ENCODE measurements around the gene CDC42BPA.
"Not testable (repeated sequence)": the region's sequence is repeated elsewhere in the genome, so short reads cannot be mapped to it uniquely, and the experiment has no call there.

The CDC42BPA gene

GRCh38 chr1:227297073-227297793 lies 21.1 kb downstream of the CDC42BPA start:
- WGBS, 2 experiments: 88 to 96% methylated on average over 4 of the region's 4 CpGs
- Histone ChIP-seq H3K27me3 (ENCODE audit: control insufficient read depth, insufficient read depth, low read length, poor library complexity, severe bottlenecking) (no peaks in the 10 kb centered on the region), H3K36me3 (ENCODE audit: control insufficient read depth, insufficient read depth, low read length) (no peaks in the 10 kb centered on the region), H3K4me1 (ENCODE audit: control insufficient read depth, insufficient read depth, low read length) (no peaks in the 10 kb centered on the region), H3K9me3 (ENCODE audit: control insufficient read depth, low read length) (no peaks in the 10 kb centered on the region), H3K4me3 (ENCODE audit: insufficient read depth, low read depth, low read length) (no peak overlapping the region), H3K27ac (ENCODE audit: insufficient read depth, low read depth, low read length, poor library complexity, severe bottlenecking) (no peak overlapping the region)

- no peak overlapping the region for H3K4me3 ChIP-seq (ENCODE audit: insufficient read depth, low read depth, low read length)
- no peak overlapping the region for H3K27ac ChIP-seq (ENCODE audit: insufficient read depth, low read depth, low read length, poor library complexity, severe bottlenecking)
- H3K9me3 ChIP-seq (ENCODE audit: control insufficient read depth, low read length): no peaks in the 10 kb centered on the region
- no peaks in the 10 kb centered on the region for H3K4me1 ChIP-seq (ENCODE audit: control insufficient read depth, insufficient read depth, low read length)
- no peaks in the 10 kb centered on the region for H3K36me3 ChIP-seq (ENCODE audit: control insufficient read depth, insufficient read depth, low read length)
- no peaks in the 10 kb centered on the region for H3K27me3 ChIP-seq (ENCODE audit: control insufficient read depth, insufficient read depth, low read length, poor library complexity, severe bottlenecking)
- 90 to 91% methylated on average over 3 of the region's 3 CpGs for WGBS, 2 experiments
Observed at GRCh38 chr1:227295609-227296008, 22.7 kb downstream of the CDC42BPA start.

- peaks cover 2% of the 10 kb centered on the region for H3K9me3 ChIP-seq (ENCODE audit: control insufficient read depth, low read length)
- peaks cover 3% of the 10 kb centered on the region for H3K36me3 ChIP-seq (ENCODE audit: control insufficient read depth, insufficient read depth, low read length)
- no peaks in the 10 kb centered on the region for H3K4me1 ChIP-seq (ENCODE audit: control insufficient read depth, insufficient read depth, low read length)
- H3K27ac ChIP-seq (ENCODE audit: insufficient read depth, low read depth, low read length, poor library complexity, severe bottlenecking): no peak overlapping the region
- 95 to 97% methylated on average over 2 of the region's 2 CpGs for WGBS, 2 experiments
- no peaks in the 10 kb centered on the region for H3K27me3 ChIP-seq (ENCODE audit: control insufficient read depth, insufficient read depth, low read length, poor library complexity, severe bottlenecking)
- H3K4me3 ChIP-seq (ENCODE audit: insufficient read depth, low read depth, low read length): no peak overlapping the region
Observed at GRCh38 chr1:227285745-227286144, 32.5 kb downstream of the CDC42BPA start.

GRCh38 chr1:227281371-227281770 lies 36.9 kb downstream of the CDC42BPA start:
- Histone ChIP-seq H3K27me3 (ENCODE audit: control insufficient read depth, insufficient read depth, low read length, poor library complexity, severe bottlenecking) (no peaks in the 10 kb centered on the region), H3K27ac (ENCODE audit: insufficient read depth, low read depth, low read length, poor library complexity, severe bottlenecking) (no peak overlapping the region), H3K9me3 (ENCODE audit: control insufficient read depth, low read length) (peaks cover 2% of the 10 kb centered on the region), H3K36me3 (ENCODE audit: control insufficient read depth, insufficient read depth, low read length) (no peaks in the 10 kb centered on the region), H3K4me1 (ENCODE audit: control insufficient read depth, insufficient read depth, low read length) (no peaks in the 10 kb centered on the region), H3K4me3 (ENCODE audit: insufficient read depth, low read depth, low read length) (no peak overlapping the region)
- WGBS, 2 experiments: 93 to 95% methylated on average over 1 of the region's 1 CpG

- WGBS, 2 experiments: 88 to 98% methylated on average over 1 of the region's 1 CpG
Observed at GRCh38 chr1:227280836-227281235, 37.5 kb downstream of the CDC42BPA start.

GRCh38 chr1:227276156-227276693 lies 42.1 kb downstream of the CDC42BPA start:
- not testable (repeated sequence) for H3K9me3 ChIP-seq (ENCODE audit: control insufficient read depth, low read length); H3K4me3 ChIP-seq (ENCODE audit: insufficient read depth, low read depth, low read length)
- 96 to 97% methylated on average over 44 of the region's 44 CpGs for WGBS, 2 experiments

More at GRCh38 chr1:227280836-227281235, 37.5 kb downstream of the CDC42BPA start:
- Histone ChIP-seq H3K4me3 (ENCODE audit: insufficient read depth, low read depth, low read length) (no peak overlapping the region), H3K27ac (ENCODE audit: insufficient read depth, low read depth, low read length, poor library complexity, severe bottlenecking) (no peak overlapping the region), H3K27me3 (ENCODE audit: control insufficient read depth, insufficient read depth, low read length, poor library complexity, severe bottlenecking) (no peaks in the 10 kb centered on the region), H3K36me3 (ENCODE audit: control insufficient read depth, insufficient read depth, low read length) (no peaks in the 10 kb centered on the region), H3K4me1 (ENCODE audit: control insufficient read depth, insufficient read depth, low read length) (no peaks in the 10 kb centered on the region), H3K9me3 (ENCODE audit: control insufficient read depth, low read length) (peaks cover 2% of the 10 kb centered on the region)

GRCh38 chr1:227273557-227273956 lies 44.7 kb downstream of the CDC42BPA start:
- Histone ChIP-seq H3K36me3 (ENCODE audit: control insufficient read depth, insufficient read depth, low read length) (no peaks in the 10 kb centered on the region), H3K9me3 (ENCODE audit: control insufficient read depth, low read length) (no peaks in the 10 kb centered on the region), H3K27me3 (ENCODE audit: control insufficient read depth, insufficient read depth, low read length, poor library complexity, severe bottlenecking) (no peaks in the 10 kb centered on the region), H3K27ac (ENCODE audit: insufficient read depth, low read depth, low read length, poor library complexity, severe bottlenecking) (no peak overlapping the region), H3K4me1 (ENCODE audit: control insufficient read depth, insufficient read depth, low read length) (no peaks in the 10 kb centered on the region), H3K4me3 (ENCODE audit: insufficient read depth, low read depth, low read length) (no peak overlapping the region)
- 45% methylated on average over 2 of the region's 2 CpGs; no CpG with 5 or more reads in 1 of the 2 experiments for WGBS, 2 experiments

More at GRCh38 chr1:227276156-227276693, 42.1 kb downstream of the CDC42BPA start:
- H3K4me1 ChIP-seq (ENCODE audit: control insufficient read depth, insufficient read depth, low read length); H3K36me3 ChIP-seq (ENCODE audit: control insufficient read depth, insufficient read depth, low read length); H3K27ac ChIP-seq (ENCODE audit: insufficient read depth, low read depth, low read length, poor library complexity, severe bottlenecking); H3K27me3 ChIP-seq (ENCODE audit: control insufficient read depth, insufficient read depth, low read length, poor library complexity, severe bottlenecking): not testable (repeated sequence)

GRCh38 chr1:227272428-227272827 lies 45.9 kb downstream of the CDC42BPA start:
- no peaks in the 10 kb centered on the region for H3K27me3 ChIP-seq (ENCODE audit: control insufficient read depth, insufficient read depth, low read length, poor library complexity, severe bottlenecking)
- no peak overlapping the region for H3K4me3 ChIP-seq (ENCODE audit: insufficient read depth, low read depth, low read length)
- no peaks in the 10 kb centered on the region for H3K4me1 ChIP-seq (ENCODE audit: control insufficient read depth, insufficient read depth, low read length)
- H3K36me3 ChIP-seq (ENCODE audit: control insufficient read depth, insufficient read depth, low read length): no peaks in the 10 kb centered on the region
- no peak overlapping the region for H3K27ac ChIP-seq (ENCODE audit: insufficient read depth, low read depth, low read length, poor library complexity, severe bottlenecking)
- no peaks in the 10 kb centered on the region for H3K9me3 ChIP-seq (ENCODE audit: control insufficient read depth, low read length)

GRCh38 chr1:227270554-227270953 lies 47.7 kb downstream of the CDC42BPA start:
- H3K36me3 ChIP-seq (ENCODE audit: control insufficient read depth, insufficient read depth, low read length): no peaks in the 10 kb centered on the region
- no peak overlapping the region for H3K27ac ChIP-seq (ENCODE audit: insufficient read depth, low read depth, low read length, poor library complexity, severe bottlenecking)
- H3K9me3 ChIP-seq (ENCODE audit: control insufficient read depth, low read length): no peaks in the 10 kb centered on the region
- H3K27me3 ChIP-seq (ENCODE audit: control insufficient read depth, insufficient read depth, low read length, poor library complexity, severe bottlenecking): no peaks in the 10 kb centered on the region
- H3K4me3 ChIP-seq (ENCODE audit: insufficient read depth, low read depth, low read length): no peak overlapping the region
- H3K4me1 ChIP-seq (ENCODE audit: control insufficient read depth, insufficient read depth, low read length): no peaks in the 10 kb centered on the region
- 91 to 100% methylated on average over 1 to 2 of the region's 2 CpGs for WGBS, 2 experiments

GRCh38 chr1:227268943-227269342 lies 49.3 kb downstream of the CDC42BPA start:
- no peaks in the 10 kb centered on the region for H3K27me3 ChIP-seq (ENCODE audit: control insufficient read depth, insufficient read depth, low read length, poor library complexity, severe bottlenecking)
- H3K4me1 ChIP-seq (ENCODE audit: control insufficient read depth, insufficient read depth, low read length): no peaks in the 10 kb centered on the region
- no peaks in the 10 kb centered on the region for H3K36me3 ChIP-seq (ENCODE audit: control insufficient read depth, insufficient read depth, low read length)
- no peak overlapping the region for H3K27ac ChIP-seq (ENCODE audit: insufficient read depth, low read depth, low read length, poor library complexity, severe bottlenecking)
- H3K4me3 ChIP-seq (ENCODE audit: insufficient read depth, low read depth, low read length): no peak overlapping the region
- 100% methylated on average over 1 of the region's 1 CpG; no CpG with 5 or more reads in 1 of the 2 experiments for WGBS, 2 experiments
- no peaks in the 10 kb centered on the region for H3K9me3 ChIP-seq (ENCODE audit: control insufficient read depth, low read length)
